Amniotic stem cell (primary cell): ENCODE results near the gene OR6K6.

Source experiments
- DNase-seq: peaks from one replicate; lab custom pipeline; 2025; lab: John Stamatoyannopoulos, UW

The OR6K6 gene

GRCh38 chr1:158801396-158801795 is 46.9 kb downstream of the OR6K6 start:
- no peak for DNase-seq

GRCh38 chr1:158803678-158804077 is 49.2 kb downstream of the OR6K6 start:
- no peak for DNase-seq
